Omental fat pad (tissue), 4 donors: Measurements from ENCODE around the gene ABHD10. TPM values are rescaled to one million over a fixed set of nuclear protein-coding genes. Genes with fewer than 3 reads are reported as not detected.

Experiments
- ATAC-seq: fragments of 150-250 bp; one replicate; pipeline ENCODE4 v1.9.1; 2016; ENCODE audit warnings: mild to moderate bottlenecking, moderate library complexity; ENCODE audit not compliant: low FRiP score
- DNase-seq: peaks from one replicate; pipeline ENCODE4 v3.0.0-alpha.2; 2019; ENCODE audit warnings: low spot score
- total RNA-seq, 4 donors: library from RNA; depleted of rRNA; stranded (reverse); fragments of >200 nt; gene quantifications; one replicate each; pipeline ENCODE4 v1.1.0, GENCODE V29; 2016
- TF ChIP-seq, protein P1 (sequence below), 3 donors: fragments of 450-650 bp; IDR thresholded peaks; one replicate each; pipeline ENCODE4 v1.5.1; 2016 to 2017; ENCODE audit warnings: antibody characterized with exemption in 3 of 3, mild to moderate bottlenecking in 3 of 3, moderate library complexity in 2 of 3

The ABHD10 gene
- total RNA-seq, 4 donors from 2014 or later: 9.5 to 27.4 (median 17.3) TPM

DNA sequence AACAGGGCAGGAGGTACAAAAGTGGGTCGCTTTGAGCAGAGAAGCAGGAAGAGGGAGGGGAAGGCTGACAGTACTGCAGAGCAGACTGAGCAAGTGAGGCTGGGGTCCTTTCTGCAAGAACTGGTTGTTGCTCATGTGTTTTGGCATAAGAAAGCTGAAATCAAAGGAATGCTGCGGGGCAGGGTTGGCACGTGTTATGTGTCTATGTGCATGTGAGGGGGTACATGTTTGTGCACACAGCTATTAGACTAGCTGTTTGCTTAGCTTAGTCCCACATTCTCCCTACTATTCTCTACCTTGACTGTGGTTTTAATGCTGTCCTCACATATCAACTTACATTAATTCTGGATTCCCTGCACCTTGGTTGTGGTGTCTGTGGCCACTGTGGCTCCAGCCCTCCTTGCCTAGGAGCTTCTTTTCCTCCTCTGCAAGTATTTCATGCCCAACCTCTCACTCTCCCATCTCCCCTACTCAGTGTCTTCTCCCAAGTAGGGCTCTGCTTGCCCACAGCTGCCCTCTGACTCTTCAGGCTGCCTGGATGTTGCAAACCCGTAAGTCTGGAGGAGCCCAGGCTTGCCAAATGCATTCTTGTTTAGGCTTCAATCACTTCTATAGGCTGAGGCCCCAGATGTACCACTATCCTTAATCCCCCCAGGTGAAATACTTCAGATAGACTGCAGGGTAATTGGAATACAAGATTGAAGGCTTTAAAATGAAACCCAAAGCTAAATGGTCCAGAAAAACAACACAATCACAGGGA is 24.7 kb downstream of the ABHD10 start:
- ATAC-seq (no peak), DNase-seq (no peak)
- TF ChIP-seq, protein P1, sequence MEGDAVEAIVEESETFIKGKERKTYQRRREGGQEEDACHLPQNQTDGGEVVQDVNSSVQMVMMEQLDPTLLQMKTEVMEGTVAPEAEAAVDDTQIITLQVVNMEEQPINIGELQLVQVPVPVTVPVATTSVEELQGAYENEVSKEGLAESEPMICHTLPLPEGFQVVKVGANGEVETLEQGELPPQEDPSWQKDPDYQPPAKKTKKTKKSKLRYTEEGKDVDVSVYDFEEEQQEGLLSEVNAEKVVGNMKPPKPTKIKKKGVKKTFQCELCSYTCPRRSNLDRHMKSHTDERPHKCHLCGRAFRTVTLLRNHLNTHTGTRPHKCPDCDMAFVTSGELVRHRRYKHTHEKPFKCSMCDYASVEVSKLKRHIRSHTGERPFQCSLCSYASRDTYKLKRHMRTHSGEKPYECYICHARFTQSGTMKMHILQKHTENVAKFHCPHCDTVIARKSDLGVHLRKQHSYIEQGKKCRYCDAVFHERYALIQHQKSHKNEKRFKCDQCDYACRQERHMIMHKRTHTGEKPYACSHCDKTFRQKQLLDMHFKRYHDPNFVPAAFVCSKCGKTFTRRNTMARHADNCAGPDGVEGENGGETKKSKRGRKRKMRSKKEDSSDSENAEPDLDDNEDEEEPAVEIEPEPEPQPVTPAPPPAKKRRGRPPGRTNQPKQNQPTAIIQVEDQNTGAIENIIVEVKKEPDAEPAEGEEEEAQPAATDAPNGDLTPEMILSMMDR (IDR thresholded peaks at IDR 0.05): no peak

DNA sequence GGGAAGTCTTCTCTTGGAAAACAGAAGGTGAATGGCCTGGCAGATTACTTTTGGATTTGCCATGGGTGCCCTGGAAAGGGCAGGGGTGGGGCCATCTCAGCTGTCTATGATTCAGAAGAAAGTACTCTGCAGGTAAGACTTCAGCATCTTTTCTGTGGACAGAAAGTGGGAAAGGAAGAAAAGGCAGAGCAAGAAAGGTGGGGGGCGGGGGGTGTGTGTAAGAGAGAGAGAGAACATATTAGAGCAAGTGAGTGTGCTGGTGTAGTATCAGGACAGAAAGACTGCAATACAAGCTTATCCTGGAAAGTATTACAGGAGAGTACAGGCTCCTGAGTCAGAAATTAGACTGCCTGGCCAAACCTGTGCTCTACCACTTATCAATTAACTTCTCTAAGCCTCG is 25.4 kb downstream of the ABHD10 start:
- TF ChIP-seq, protein P1 (IDR thresholded peaks at IDR 0.05): no peak
- no peak for ATAC-seq

DNA sequence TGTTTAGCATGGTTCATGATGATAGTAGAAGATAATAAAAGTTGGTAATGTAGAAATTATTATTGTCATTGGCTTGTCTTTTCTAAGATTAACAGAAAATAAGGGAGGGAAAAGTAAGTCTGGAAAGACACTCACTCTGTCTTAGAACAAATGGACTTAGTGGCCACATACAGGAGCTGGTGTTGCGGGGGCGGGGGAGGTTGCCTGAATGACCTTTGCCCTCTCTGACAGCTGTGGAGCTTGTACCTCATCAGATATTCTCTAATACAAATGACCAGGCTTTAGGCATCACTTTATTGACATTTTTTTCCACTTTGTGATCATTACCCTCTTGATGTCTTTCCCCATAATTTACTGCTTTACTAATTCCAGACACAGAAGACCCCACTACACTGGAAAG is 25.8 kb downstream of the ABHD10 start:
- ATAC-seq: no peak
- TF ChIP-seq, protein P1 (IDR thresholded peaks at IDR 0.05): no peak
- DNase-seq: no peak

More for the DNA sequence above, 25.4 kb downstream of the ABHD10 start:
- DNase-seq: no peak

DNA sequence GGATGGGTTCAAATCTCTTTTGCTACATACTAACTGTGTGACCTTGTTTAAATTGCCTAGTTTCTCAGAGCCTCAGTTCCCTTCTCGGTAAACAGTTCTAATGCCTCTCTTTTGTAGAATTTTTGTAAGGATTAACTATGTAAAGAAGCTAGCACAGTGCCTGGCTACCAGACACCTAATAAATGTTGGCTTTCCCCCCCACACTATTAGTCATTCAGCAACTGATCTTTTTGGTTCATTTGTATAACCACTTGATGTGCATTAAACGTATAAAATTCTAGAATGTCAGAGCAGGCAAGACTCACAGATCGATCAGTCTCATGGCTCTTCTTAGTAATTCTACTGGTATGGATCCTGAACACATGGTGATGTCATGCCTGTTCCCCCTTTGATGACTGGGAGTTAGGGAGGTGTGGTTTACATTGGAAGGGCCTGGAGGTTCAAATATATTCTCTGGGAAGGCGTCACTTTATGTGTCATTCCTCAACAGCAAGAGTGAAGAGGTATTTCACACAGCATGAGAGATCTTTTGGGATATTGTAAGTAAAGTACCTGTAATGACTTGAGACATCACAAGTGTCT is 26.4 kb downstream of the ABHD10 start:
- no peak for ATAC-seq
- no peak for DNase-seq
- TF ChIP-seq, protein P1 (IDR thresholded peaks at IDR 0.05): no peak

DNA sequence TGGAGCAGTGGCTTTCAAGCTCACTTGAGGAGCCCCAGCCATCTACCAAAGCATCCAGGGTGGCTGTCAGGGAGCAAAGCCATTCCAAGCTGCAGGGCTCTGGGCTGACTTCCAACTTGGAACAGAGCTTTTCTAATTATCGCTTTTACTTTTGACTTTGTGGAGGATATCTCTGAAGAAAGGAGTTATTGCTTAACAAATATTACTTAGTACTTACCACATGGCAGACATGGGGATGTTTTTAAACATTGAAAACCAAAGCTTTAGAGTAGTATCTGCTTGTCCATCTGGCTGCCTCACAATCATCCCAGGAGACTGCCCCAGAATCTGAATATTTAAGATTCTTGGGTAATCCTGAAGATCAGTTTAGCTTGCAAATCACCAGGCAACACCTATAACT is 28.8 kb downstream of the ABHD10 start:
- no peak for DNase-seq
- no peak for ATAC-seq
- TF ChIP-seq, protein P1 (IDR thresholded peaks at IDR 0.05): no peak

DNA sequence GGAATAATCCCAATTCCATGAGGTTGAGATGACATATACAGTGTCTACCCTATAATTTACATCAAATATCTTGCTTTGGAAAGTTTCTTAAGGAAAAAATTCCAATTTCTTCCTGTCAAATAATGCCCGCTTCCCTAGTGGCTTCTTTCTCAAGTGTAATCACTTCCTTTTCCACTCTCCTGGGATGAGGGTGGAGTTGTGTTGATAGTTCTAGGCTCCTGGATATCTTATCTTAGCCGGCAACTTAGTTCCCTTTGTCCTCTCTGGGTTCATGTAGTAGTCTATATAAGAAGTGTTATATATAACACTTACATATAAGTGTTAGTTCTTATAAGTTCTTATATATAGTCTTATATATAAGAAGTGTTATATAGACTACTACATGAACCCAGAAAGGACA is 30.8 kb downstream of the ABHD10 start:
- no peak for ATAC-seq
- no peak for DNase-seq

More for the DNA sequence above, 30.8 kb downstream of the ABHD10 start:
- TF ChIP-seq, protein P1 (IDR thresholded peaks at IDR 0.05): no peak
